WERI-Rb-1 (cell line): ENCODE results near the gene OMA1.

Experiments used
- DNase-seq: peaks from one replicate; pipeline ENCODE4 v3.0.0-alpha.2; 2020
- H3K27ac ChIP-seq: fragments of 250-450 bp; sonication (Bioruptor Pico); 2 replicates; pipeline ENCODE4 v1.5.1; 2020; ENCODE audit warnings: mild to moderate bottlenecking, moderate library complexity
- H3K27me3 ChIP-seq: fragments of 250-450 bp; sonication (Bioruptor Pico); 2 replicates; pipeline ENCODE4 v1.5.1; 2021; ENCODE audit warnings: mild to moderate bottlenecking, low read depth, moderate library complexity; ENCODE audit not compliant: insufficient read depth, severe bottlenecking
- H3K36me3 ChIP-seq: fragments of 250-450 bp; sonication (Bioruptor Pico); 2 replicates; pipeline ENCODE4 v1.5.1; 2020; ENCODE audit warnings: mild to moderate bottlenecking, moderate library complexity
- H3K4me3 ChIP-seq: 2 replicates; pipeline ENCODE4 v1.5.1; 2011; ENCODE audit warnings: low read depth, mild to moderate bottlenecking, control low read depth, low read length
- H3K9me3 ChIP-seq: fragments of 250-450 bp; sonication (Bioruptor Pico); 2 replicates; pipeline ENCODE4 v1.5.1; 2021; ENCODE audit warnings: mild to moderate bottlenecking, moderate library complexity; ENCODE audit not compliant: severe bottlenecking
- CTCF ChIP-seq: IDR thresholded peaks from 2 replicates; pipeline ENCODE4 v1.5.1; 2011; ENCODE audit warnings: low read depth, mild to moderate bottlenecking, control low read depth, inconsistent platforms, low read length

The OMA1 gene

GRCh38 chr1:58451560-58452191 lies 94.8 kb downstream of the OMA1 start:
- H3K9me3 ChIP-seq, result no peaks in the 10 kb centered on the region
- no peak overlapping the region for H3K27ac ChIP-seq
- H3K4me3 ChIP-seq, result no peak overlapping the region
- DNase-seq, result no peak
- TF ChIP-seq CTCF, result no peak
- H3K27me3 ChIP-seq, result no peaks in the 10 kb centered on the region
- H3K36me3 ChIP-seq, result no peaks in the 10 kb centered on the region

GRCh38 chr1:58447886-58448285 lies 98.6 kb downstream of the OMA1 start:
- H3K9me3 ChIP-seq, result no peaks in the 10 kb centered on the region
- no peak overlapping the region for H3K27ac ChIP-seq
- H3K36me3 ChIP-seq, result no peaks in the 10 kb centered on the region
- no peaks in the 10 kb centered on the region for H3K27me3 ChIP-seq
- TF ChIP-seq CTCF, result no peak
- no peak overlapping the region for H3K4me3 ChIP-seq
- no peak for DNase-seq

DNA sequence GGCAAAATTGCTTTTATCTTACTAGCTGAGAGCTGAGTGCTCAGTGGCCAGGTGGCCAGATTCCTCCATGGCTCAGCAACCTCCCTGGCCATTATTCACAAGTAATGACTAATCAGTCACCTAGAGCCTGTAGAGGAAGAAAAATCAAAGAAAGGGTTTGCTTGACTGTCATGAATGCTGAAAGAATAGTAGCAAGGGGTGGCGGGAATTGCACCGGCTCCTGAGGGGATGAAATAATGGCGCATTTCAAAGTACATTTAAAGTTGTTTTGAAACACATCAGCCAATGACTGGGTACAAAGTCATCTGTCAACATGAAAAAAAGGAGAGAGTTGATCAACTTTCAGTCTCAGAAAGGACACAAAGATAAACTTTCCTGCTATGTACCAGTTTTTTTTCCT lies 99.5 kb downstream of the OMA1 start:
- no peak for TF ChIP-seq CTCF
- DNase-seq, result no peak
- H3K27me3 ChIP-seq, result no peaks in the 10 kb centered on the region
- H3K36me3 ChIP-seq, result no peaks in the 10 kb centered on the region
- H3K27ac ChIP-seq, result no peak overlapping the region
- H3K4me3 ChIP-seq, result no peak overlapping the region
- no peaks in the 10 kb centered on the region for H3K9me3 ChIP-seq

- Histone ChIP-seq H3K36me3 (no peaks in the 10 kb centered on the region), H3K27ac (no peak overlapping the region), H3K4me3 (no peak overlapping the region), H3K9me3 (no peaks in the 10 kb centered on the region), H3K27me3 (no peaks in the 10 kb centered on the region)
- no peak for DNase-seq
- no peak for TF ChIP-seq CTCF
These were observed 100.2 kb downstream of the OMA1 start for GRCh38 chr1:58446368-58446767.

GRCh38 chr1:58443986-58444868 lies 102.3 kb downstream of the OMA1 start:
- no peak for TF ChIP-seq CTCF
- no peak for DNase-seq
- H3K36me3 ChIP-seq, result no peaks in the 10 kb centered on the region
- H3K27me3 ChIP-seq, result no peaks in the 10 kb centered on the region
- H3K4me3 ChIP-seq, result no peak overlapping the region
- no peak overlapping the region for H3K27ac ChIP-seq
- no peaks in the 10 kb centered on the region for H3K9me3 ChIP-seq
